CD4-positive, alpha-beta T cell treated with Interleukin-4 for 4 hours (primary cell): ENCODE measurements around the gene TRIM29.

ENCODE experiments used
- DNase-seq: peaks from one replicate; pipeline ENCODE4 v3.0.0-alpha.2; 2020

TRIM29 gene

DNA sequence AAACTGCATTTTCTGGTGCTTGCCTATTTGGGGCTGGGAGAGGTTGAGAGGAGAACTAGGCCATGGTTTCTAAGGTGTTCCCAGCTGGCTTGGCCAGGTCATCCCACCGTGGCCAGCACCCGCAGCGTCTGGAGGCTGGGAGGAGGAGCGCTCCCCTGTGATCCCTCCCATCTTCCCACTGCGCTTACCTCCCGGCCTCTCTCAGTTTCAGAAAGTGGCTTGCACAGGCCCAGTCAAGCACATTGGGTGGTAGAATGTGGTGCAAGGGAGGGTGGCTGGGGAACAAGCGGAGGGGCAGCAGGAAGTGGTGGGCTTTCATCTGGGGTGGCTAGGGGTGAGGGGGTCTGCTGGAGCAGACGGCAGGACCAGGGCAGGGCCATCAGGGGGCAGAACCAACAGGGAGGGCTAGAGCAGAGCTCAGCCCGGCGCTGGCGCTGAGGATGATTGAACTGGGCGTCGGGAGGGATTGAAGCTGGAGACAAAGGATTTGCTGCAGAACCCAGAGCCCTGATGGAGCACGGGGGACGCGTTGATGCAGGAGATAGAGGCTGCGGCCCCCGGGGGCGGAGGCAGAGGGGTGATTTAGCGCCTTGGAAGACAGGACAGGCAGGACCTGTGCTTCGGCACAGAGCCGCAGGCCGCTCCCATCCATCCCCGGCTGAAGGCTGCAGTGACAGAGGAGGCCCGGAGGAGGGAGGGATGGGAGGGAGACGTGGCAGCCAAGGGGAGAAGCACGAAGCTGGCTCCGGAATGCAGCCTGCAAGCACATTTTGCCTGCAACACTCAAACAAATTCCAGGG, 76.0 kb downstream of the TRIM29 start:
- DNase-seq: no peak
